H1 (cell line): ENCODE measurements around the gene PLXDC2. TPM values are rescaled to one million over a fixed set of nuclear protein-coding genes. Genes with fewer than 3 reads are reported as not detected.

Experiments
- CTCF ChIA-PET: fragments of 300-600 bp; sonication (Branson Sonifier 250); formaldehyde crosslinking; loops from one replicate; lab custom pipeline; 2021; ENCODE audit not compliant: partially characterized antibody; lab: Charles Lee
- POLR2A ChIA-PET: fragments of 300-600 bp; sonication (Branson Sonifier 250); formaldehyde crosslinking; loops from one replicate; lab custom pipeline; 2021; ENCODE audit warnings: inconsistent platforms; ENCODE audit not compliant: partially characterized antibody; lab: Charles Lee
- DNase-seq, 2 experiments: peaks; one replicate each; pipeline versions ENCODE4 v3.0.0 to v3.0.0-alpha.2; 2010 to 2022; ENCODE audit warnings: low spot score in 2 of 2, low read depth in 1 of 2, mixed read lengths in 1 of 2
- FAIRE-seq: peaks from 2 replicates; lab custom pipeline; 2011; peaks lifted over from hg19 to GRCh38; lab: Jason Lieb, UNC
- H2AFZ ChIP-seq: 2 replicates; pipeline ENCODE4 v1.8.1; 2012; ENCODE audit warnings: low read length, inconsistent platforms
- H2AK5ac ChIP-seq: 2 replicates; pipeline ENCODE4 v1.6.1; 2013; ENCODE audit warnings: low read depth, low read length
- H2BK120ac ChIP-seq: replicated peaks from 2 replicates; pipeline ENCODE3; 2013; ENCODE audit warnings: low read depth, low read length, inconsistent platforms
- H2BK12ac ChIP-seq: 2 replicates; pipeline ENCODE4 v1.6.1; 2013; ENCODE audit warnings: low read depth, low read length
- H2BK15ac ChIP-seq: 2 replicates; pipeline ENCODE4 v1.6.1; 2013; ENCODE audit warnings: low read length
- H2BK20ac ChIP-seq: 2 replicates; pipeline ENCODE4 v1.6.1; 2013; ENCODE audit warnings: low read length
- H2BK5ac ChIP-seq: 2 replicates; pipeline ENCODE4 v1.6.1; 2013; ENCODE audit warnings: low read depth, low read length
- H3K14ac ChIP-seq: 2 replicates; pipeline ENCODE4 v1.6.1; 2013; ENCODE audit warnings: inconsistent platforms; ENCODE audit not compliant: insufficient read length
- H3K18ac ChIP-seq: 2 replicates; pipeline ENCODE4 v1.6.1; 2013; ENCODE audit warnings: low read length; ENCODE audit errors: extremely low read depth
- H3K23ac ChIP-seq: 2 replicates; pipeline ENCODE4 v1.6.1; 2013; ENCODE audit warnings: inconsistent platforms; ENCODE audit not compliant: insufficient read length
- H3K23me2 ChIP-seq: 2 replicates; pipeline ENCODE4 v1.6.1; 2013; ENCODE audit warnings: low read depth, low read length
- H3K27ac ChIP-seq: 2 replicates; pipeline ENCODE4 v1.6.1; 2011; ENCODE audit warnings: low read depth, low read length, inconsistent platforms
- H3K27me3 ChIP-seq, 4 experiments: replicated peaks in 1 of 4; 1 replicate in 1 of 4; 2 replicates in 3 of 4; pipeline versions ENCODE4 v1.6.1 to v1.8.1; 2011 to 2013; ENCODE audit warnings: low read length in 3 of 4, mild to moderate bottlenecking in 3 of 4, inconsistent platforms in 2 of 4, mixed read lengths in 2 of 4, moderate library complexity in 1 of 4; ENCODE audit not compliant: control insufficient read depth in 3 of 4, insufficient read depth in 3 of 4; ENCODE audit errors: extremely low read depth in 1 of 4
- H3K36me3 ChIP-seq, 4 experiments: 2 replicates each; pipeline versions ENCODE4 v1.6.1 to v1.8.1; 2011 to 2013; ENCODE audit warnings: mild to moderate bottlenecking in 4 of 4, low read length in 3 of 4, moderate library complexity in 2 of 4, control low read depth in 1 of 4, inconsistent platforms in 1 of 4; ENCODE audit not compliant: insufficient read depth in 4 of 4, control insufficient read depth in 2 of 4
- H3K4ac ChIP-seq: replicated peaks from 2 replicates; pipeline ENCODE3; 2013; ENCODE audit warnings: low read length, low read depth, mixed read lengths, inconsistent platforms; ENCODE audit not compliant: insufficient read length
- H3K4me1 ChIP-seq, 4 experiments: replicated peaks in 1 of 4; 1 replicate in 1 of 4; 2 replicates in 3 of 4; pipeline versions ENCODE4 v1.6.1 to v1.8.1; 2011 to 2013; ENCODE audit warnings: low read length in 3 of 4, inconsistent platforms in 2 of 4, mixed read lengths in 1 of 4; ENCODE audit not compliant: insufficient read depth in 4 of 4, control insufficient read depth in 3 of 4
- H3K4me2 ChIP-seq, 2 experiments: 2 replicates each; pipeline versions ENCODE4 v1.6.1 to v1.8.1; 2011 to 2013; ENCODE audit warnings: low read depth in 2 of 2, low read length in 2 of 2, control low read depth in 1 of 2, inconsistent platforms in 1 of 2, mild to moderate bottlenecking in 1 of 2; ENCODE audit not compliant: insufficient read depth in 1 of 2
- H3K4me3 ChIP-seq, 4 experiments: fragments of 200-600, 300-600 bp in 1 of 4; sonication (generic), shearing (Covaris generic), sonication (Bioruptor Twin) in 1 of 4; 2 replicates each; pipeline versions ENCODE4 v1.5.1 to v1.8.1; 2011 to 2016; ENCODE audit warnings: low read length in 4 of 4, low read depth in 3 of 4, control low read depth in 2 of 4, inconsistent platforms in 2 of 4, mild to moderate bottlenecking in 2 of 4, mixed read lengths in 1 of 4, moderate library complexity in 1 of 4; ENCODE audit not compliant: insufficient read depth in 2 of 4; ENCODE audit errors: extremely low read depth in 1 of 4
- H3K56ac ChIP-seq: replicated peaks from 2 replicates; pipeline ENCODE3; 2013; ENCODE audit warnings: low read depth, mild to moderate bottlenecking, mixed read lengths, low read length, inconsistent platforms; ENCODE audit not compliant: insufficient read length
- H3K79me1 ChIP-seq: 2 replicates; pipeline ENCODE4 v1.6.1; 2013; ENCODE audit warnings: low read depth, low read length, control low read depth
- H3K79me2 ChIP-seq, 2 experiments: 2 replicates each; pipeline versions ENCODE4 v1.6.1 to v1.8.1; 2012 to 2013; ENCODE audit warnings: low read length in 2 of 2, mild to moderate bottlenecking in 2 of 2, inconsistent platforms in 1 of 2; ENCODE audit not compliant: insufficient read depth in 2 of 2, control insufficient read depth in 1 of 2
- H3K9ac ChIP-seq, 4 experiments: replicated peaks in 1 of 4; 1 replicate in 1 of 4; 2 replicates in 3 of 4; pipeline versions ENCODE4 v1.6.1 to v1.8.1; 2011 to 2013; ENCODE audit warnings: low read depth in 3 of 4, low read length in 3 of 4, control low read depth in 2 of 4, mild to moderate bottlenecking in 2 of 4, moderate library complexity in 2 of 4, inconsistent platforms in 1 of 4; ENCODE audit errors: extremely low read depth in 1 of 4
- H3K9me3 ChIP-seq, 2 experiments: 2 replicates each; pipeline versions ENCODE4 v1.6.1 to v1.8.1; 2012 to 2013; ENCODE audit warnings: mild to moderate bottlenecking in 2 of 2, moderate library complexity in 2 of 2, control low read depth in 1 of 2, inconsistent platforms in 1 of 2, low read depth in 1 of 2, low read length in 1 of 2, mixed read lengths in 1 of 2; ENCODE audit not compliant: insufficient read depth in 2 of 2
- H4K20me1 ChIP-seq, 2 experiments: replicated peaks in 1 of 2; 2 replicates each; pipeline versions ENCODE3 to v1.8.1; 2011 to 2013; ENCODE audit warnings: inconsistent platforms in 2 of 2, low read length in 2 of 2, mild to moderate bottlenecking in 1 of 2; ENCODE audit not compliant: insufficient read depth in 2 of 2, control insufficient read depth in 1 of 2
- H4K5ac ChIP-seq: 2 replicates; pipeline ENCODE4 v1.6.1; 2013; ENCODE audit warnings: low read length, low read depth, mixed read lengths, inconsistent platforms; ENCODE audit not compliant: insufficient read length
- H4K8ac ChIP-seq: 2 replicates; pipeline ENCODE4 v1.8.0; 2013; ENCODE audit warnings: mild to moderate bottlenecking, moderate library complexity, low read length, inconsistent platforms; ENCODE audit not compliant: insufficient read depth; ENCODE audit errors: extremely low read depth
- H4K91ac ChIP-seq: replicated peaks from 2 replicates; pipeline ENCODE3; 2013; ENCODE audit warnings: low read length, mixed read lengths, inconsistent platforms; ENCODE audit not compliant: insufficient read length
- CTCF ChIP-seq, 3 experiments: IDR thresholded peaks; 1 replicate in 2 of 3; 2 replicates in 1 of 3; pipeline versions ENCODE4 v1.5.1 to v1.6.1; 2011; ENCODE audit warnings: low read length in 3 of 3, mild to moderate bottlenecking in 3 of 3, inconsistent platforms in 2 of 3, low read depth in 1 of 3, moderate library complexity in 1 of 3; ENCODE audit not compliant: insufficient read depth in 1 of 3; ENCODE audit errors: control extremely low read depth in 1 of 3
- GABPA ChIP-seq: IDR thresholded peaks from 2 replicates; pipeline ENCODE4 v1.6.1; 2011; ENCODE audit warnings: mild to moderate bottlenecking, low read length, moderate library complexity, borderline replicate concordance; ENCODE audit not compliant: insufficient read depth
- HDAC2 ChIP-seq, 2 experiments: fragments of 300-600 bp in 1 of 2; sonication (generic) in 1 of 2; IDR thresholded peaks; 2 replicates each; pipeline ENCODE4 v1.6.1; 2011 to 2012; ENCODE audit warnings: low read depth in 2 of 2, low read length in 2 of 2, mild to moderate bottlenecking in 2 of 2, moderate library complexity in 2 of 2, borderline replicate concordance in 1 of 2, inconsistent platforms in 1 of 2
- RAD21 ChIP-seq, 2 experiments: IDR thresholded peaks in 1 of 2; conservative IDR thresholded peaks in 1 of 2; 2 replicates each; pipeline ENCODE4 v1.6.1; 2011; ENCODE audit warnings: low read depth in 2 of 2, low read length in 2 of 2, improper control_type of control experiment in 1 of 2, inconsistent platforms in 1 of 2, mild to moderate bottlenecking in 1 of 2, moderate library complexity in 1 of 2
- WGBS, 2 experiments: shearing (Covaris generic) in 1 of 2; methylation state at CpG; one replicate each; pipeline versions ENCODE4 v1.1.6 to v1.1.7; 2013 to 2015; ENCODE audit warnings: low lambda C conversion rate in 2 of 2, mixed read lengths in 2 of 2, inconsistent platforms in 1 of 2, low coverage in 1 of 2, missing lambda C conversion rate in 1 of 2; ENCODE audit not compliant: insufficient replicate concordance in 2 of 2, insufficient coverage in 1 of 2, insufficient read length in 1 of 2; ENCODE audit errors: extremely low coverage in 1 of 2, missing lambda C conversion rate in 1 of 2; 5-methylcytosine and 5-hydroxymethylcytosine counted together
- polyA plus RNA-seq, 7 experiments: library from polyadenylated mRNA; depleted of rRNA in 3 of 7; stranded (reverse) in 5 of 7; unstranded in 2 of 7; fragments of >200 nt in 5 of 7; fragments of 200-250 nt in 2 of 7; gene quantifications; 1 replicate in 5 of 7; 2 replicates in 1 of 7; 4 replicates in 1 of 7; pipeline versions ENCODE4 v1.2.1 to v1.2.3, GENCODE V29; 2011 to 2013; ENCODE audit warnings: missing spikeins in 2 of 7, mixed read lengths in 2 of 7
- total RNA-seq: library from RNA; stranded (reverse); fragmentation: NEBNext Ultra II Directional; extraction: Animal tissue kit (Norgen Biotek cat#: 25700); gene quantifications from 2 replicates; pipeline ENCODE4 v1.2.1, GENCODE V29; 2021

PLXDC2 gene
- total and polyA plus RNA-seq, 2 of the 8 experiments (the other 6 are each of a cell fraction or from before 2014, with no cell fraction given) = 23.0 to 40.5 TPM

- H3K14ac ChIP-seq = no peak overlapping the region
- H3K9ac ChIP-seq = no peak overlapping the region
- no peak overlapping the region for H2BK12ac ChIP-seq
- H3K4me3 ChIP-seq = no peak overlapping the region
- H2BK15ac ChIP-seq = no peak overlapping the region
- H3K79me2 ChIP-seq = 0 out of 4 replicates have a peak, but pooled peaks cover 0 to 2% of the 10 kb centered on the region in 2 experiments
- H3K27ac ChIP-seq = no peak overlapping the region
- H4K8ac ChIP-seq = no peak overlapping the region
- no peak for DNase-seq
- no peaks in the 10 kb centered on the region for H3K9me3 ChIP-seq
- H2BK20ac ChIP-seq = no peak overlapping the region
- no peak overlapping the region for H2BK120ac ChIP-seq
- no peak overlapping the region for H3K23ac ChIP-seq
- H3K4ac ChIP-seq = no peak overlapping the region
- H3K4me2 ChIP-seq = no peak overlapping the region
- no peak overlapping the region for H3K18ac ChIP-seq
- H4K5ac ChIP-seq = no peak overlapping the region
- 71% methylated on average over 1 of the region's 1 CpG; no CpG with 5 or more reads in 1 of the 2 experiments for WGBS, 2 experiments
- no peaks in the 10 kb centered on the region for H3K27me3 ChIP-seq
- FAIRE-seq = peak; percentile 78
- peaks cover 0 to 3% (median 0%) of the 10 kb centered on the region in 4 experiments; a peak in 2 of 7 replicates for H3K4me1 ChIP-seq
- H3K23me2 ChIP-seq = no peaks in the 10 kb centered on the region; the same call in 1 of the 2 replicates
- no peak overlapping the region for H2AFZ ChIP-seq
- POLR2A ChIA-PET = no interaction called here
- no peaks in the 10 kb centered on the region for H3K79me1 ChIP-seq
- no peak overlapping the region for H2AK5ac ChIP-seq
- no peaks in the 10 kb centered on the region for H3K36me3 ChIP-seq
- CTCF ChIA-PET = interaction anchor here (0.7 to 1.6 kb wide), 4 partner anchors 18 to 1282 kb away, joined by 3 to 6 read pairs (median 3); no protein-coding TSS in a partner anchor
- TF ChIP-seq CTCF (IDR thresholded peaks at IDR 0.05; ENCODE audit: control extremely low read depth in 1 of 3, insufficient read depth in 1 of 3, low read depth in 1 of 3, low read length in 3 of 3) (peak; percentile 52 to 62 (median 52)), RAD21 (IDR thresholded peaks at IDR 0.05 in 1 of 2, conservative IDR thresholded peaks at IDR 0.05 in 1 of 2; ENCODE audit: low read depth in 2 of 2, low read length in 2 of 2) (peak; percentile 55 to 58), GABPA (no peak), HDAC2 (IDR thresholded peaks at IDR 0.05; ENCODE audit: borderline replicate concordance in 1 of 2, low read depth in 2 of 2, low read length in 2 of 2) (no peak)
- no peaks in the 10 kb centered on the region for H4K20me1 ChIP-seq
- H4K91ac ChIP-seq = no peak overlapping the region
- no peak overlapping the region for H2BK5ac ChIP-seq
- no peak overlapping the region for H3K56ac ChIP-seq
Observed at GRCh38 chr10:19811540-19811939, 4.7 kb upstream of the PLXDC2 start.
